GM12891 (cell line): Measurements from ENCODE around the gene TIFAB.

Experiments used
- POLR2A ChIP-seq: IDR thresholded peaks from 2 replicates; pipeline ENCODE4 v1.6.1; 2011; ENCODE audit warnings: low read depth, low read length, control low read depth
- POLR2AphosphoS5 ChIP-seq: IDR thresholded peaks from 2 replicates; pipeline ENCODE4 v1.6.1; 2011; ENCODE audit warnings: low read depth, low read length, control low read depth

- TF ChIP-seq POLR2A = no peak
- TF ChIP-seq POLR2AphosphoS5 = no peak
Measured at GRCh38 chr5:135454946-135455345, 2.8 kb upstream of the TIFAB start.
